ENCODE data around the gene PTPN20.
"Not testable (repeated sequence)": the region's sequence is repeated elsewhere in the genome, so short reads cannot be mapped to it uniquely, and the experiment has no call there.

- TF ChIP-seq TCF7L2, POLR2AphosphoS5 (IDR thresholded peaks at IDR 0.05; ENCODE audit: low read depth, low read length): not testable (repeated sequence)
Measured at GRCh38 chr10:46980223-46980622, 69.0 kb downstream of the PTPN20 start.

All from Panc1 (cell line).